CD4-positive, alpha-beta T cell treated with Interleukin-12 subunit alpha and Interleukin-12 subunit beta, for 1 hour (primary cell): ENCODE data around the gene COMMD6.

Source experiments
- DNase-seq: peaks from one replicate; pipeline ENCODE4 v3.0.0-alpha.2; 2020

The COMMD6 gene

DNA sequence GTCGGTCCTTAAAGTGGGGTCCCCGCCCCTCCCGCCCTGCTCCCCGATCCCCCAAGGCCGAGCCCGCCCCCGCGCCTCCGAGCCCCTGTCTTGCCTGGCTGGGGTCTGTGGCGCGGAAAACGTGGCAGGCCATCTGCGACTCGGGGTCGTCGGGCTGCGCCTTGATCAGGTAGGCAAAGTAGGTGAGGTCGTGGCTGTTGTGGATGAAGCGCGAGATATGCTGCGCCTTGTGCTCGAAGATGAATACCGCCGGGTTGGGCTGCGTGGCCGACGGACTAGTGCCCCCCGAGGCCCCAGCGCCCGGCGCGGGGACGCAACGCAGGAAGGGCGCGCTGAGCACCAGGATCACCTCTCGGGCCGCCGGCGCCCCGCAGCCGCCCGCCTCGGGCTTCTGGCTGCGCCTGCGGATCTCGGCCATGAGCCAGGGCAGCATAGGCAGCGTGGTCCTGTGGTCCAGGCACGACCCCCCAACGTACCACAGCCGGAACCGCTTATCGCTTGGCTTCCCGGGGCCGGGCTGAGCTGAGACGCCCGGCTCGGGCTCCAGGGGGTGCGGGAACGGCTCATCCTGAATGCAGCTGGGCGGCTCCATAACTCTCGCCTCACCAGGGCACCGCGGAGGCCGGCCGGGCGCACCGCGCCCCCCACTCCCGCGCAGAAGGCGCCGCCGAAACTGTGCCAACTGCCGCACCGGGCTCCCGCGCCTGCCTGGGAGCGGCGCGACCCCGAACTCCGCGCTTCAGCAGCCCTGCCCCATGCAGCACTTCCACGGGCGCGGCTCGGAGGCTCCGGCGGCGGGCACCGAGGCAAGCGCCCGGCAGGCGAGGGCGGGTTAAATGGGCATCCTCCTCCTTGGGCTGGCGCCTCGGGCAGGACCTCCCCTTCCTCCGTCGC, 56.2 kb downstream of the COMMD6 start:
- no peak for DNase-seq

DNA sequence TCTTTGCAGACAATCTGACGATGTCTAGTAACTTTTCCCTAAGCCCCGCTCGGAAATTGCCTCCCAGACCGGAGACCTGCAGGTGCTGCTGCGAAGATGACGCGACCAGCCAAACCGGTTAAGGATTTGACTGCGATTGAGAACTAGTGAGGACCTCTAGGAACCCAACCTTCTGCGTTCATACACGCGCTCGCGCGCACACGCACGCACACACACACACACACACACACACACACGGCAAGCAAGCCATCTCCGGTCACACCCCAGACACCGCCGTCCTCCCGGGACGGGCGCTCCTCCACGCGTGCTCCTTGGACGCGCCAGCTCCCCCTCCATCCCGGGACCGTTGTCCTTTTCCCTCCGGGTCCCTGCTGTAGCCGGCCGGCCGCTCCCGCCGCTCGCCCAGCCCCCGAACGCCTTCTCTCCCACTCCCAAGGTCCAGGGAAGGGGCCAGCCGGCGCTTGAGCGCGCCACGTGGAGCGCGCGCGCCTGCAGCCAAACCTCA, 56.9 kb downstream of the COMMD6 start:
- peak; percentile 12 for DNase-seq

DNA sequence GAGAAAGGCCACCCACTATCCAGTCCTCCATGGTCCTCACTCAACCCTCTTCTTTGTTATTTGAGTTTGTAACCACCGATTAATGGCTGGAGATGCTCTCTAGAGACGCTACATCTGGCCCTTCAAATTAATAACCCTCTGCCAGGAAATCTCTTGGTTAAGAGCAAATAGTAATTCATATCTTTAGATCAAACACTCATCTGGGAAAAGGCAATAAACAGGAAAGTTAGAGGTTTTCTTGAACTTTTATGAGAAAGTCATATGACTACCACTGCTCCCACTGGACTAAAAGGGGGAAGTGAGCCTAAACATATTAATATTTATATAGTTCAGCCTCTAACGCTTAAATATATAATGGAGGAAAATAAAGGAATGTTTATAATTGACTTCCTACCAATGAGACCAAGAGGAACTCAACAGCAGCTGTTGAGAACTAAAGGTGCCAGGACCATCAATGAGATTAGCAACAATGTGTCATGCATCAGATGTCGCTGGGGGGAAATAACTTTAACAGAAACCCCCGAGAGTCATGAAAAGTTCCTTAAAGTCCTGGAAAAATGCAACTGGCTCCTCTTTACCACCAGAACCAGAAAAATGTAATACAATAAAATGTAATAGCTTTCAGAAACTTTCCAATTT, 58.4 kb downstream of the COMMD6 start:
- DNase-seq, result no peak

DNA sequence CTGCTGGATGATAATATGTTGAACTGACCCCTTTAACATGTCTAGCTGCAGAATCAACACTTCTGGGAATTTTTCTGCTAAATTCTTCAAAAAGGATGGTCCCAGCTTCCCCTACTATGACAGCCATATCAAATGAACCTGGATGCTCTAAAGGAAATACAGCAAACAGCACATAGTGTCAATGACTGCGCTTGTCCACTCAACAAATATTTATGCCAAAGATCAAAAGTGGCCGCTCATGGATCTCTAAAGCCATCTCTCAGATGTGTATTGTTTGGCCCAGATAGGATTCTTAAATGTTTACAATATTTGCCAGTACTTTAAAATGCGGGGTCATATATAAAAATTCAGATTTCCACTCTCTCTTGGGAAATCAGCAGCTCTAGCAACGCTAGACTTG, 59.0 kb downstream of the COMMD6 start:
- DNase-seq, result no peak
